B cell (primary cell): ENCODE data around the gene FCRL5. TPM values are rescaled to one million over a fixed set of nuclear protein-coding genes. Genes with fewer than 3 reads are reported as not detected.

Experiments
- ATAC-seq: fragments of 200-7000 bp; cut with Tn5 transposase; one replicate; pipeline ENCODE4 v1.10.0; 2021; ENCODE audit warnings: low read depth, mild to moderate bottlenecking, moderate number of reproducible peaks, moderate library complexity
- CTCF ChIA-PET: fragments of 350-600 bp; sonication (Branson Sonifier 250); formaldehyde crosslinking; loops from one replicate; lab custom pipeline; 2021; ENCODE audit warnings: antibody characterized with exemption, inconsistent platforms; lab: Charles Lee
- POLR2A ChIA-PET: fragments of 350-600 bp; sonication (Branson Sonifier 250); formaldehyde crosslinking; loops from one replicate; lab custom pipeline; 2021; ENCODE audit warnings: antibody characterized with exemption; lab: Charles Lee
- DNase-seq: peaks from one replicate; pipeline ENCODE4 v3.0.0; 2013
- H2AFZ ChIP-seq: 2 replicates; pipeline ENCODE4 v1.6.1; 2012; ENCODE audit warnings: mild to moderate bottlenecking, low read depth, low read length; ENCODE audit not compliant: insufficient read depth, poor library complexity, severe bottlenecking
- H3K27ac ChIP-seq, 2 donors: 1 replicate in 1 of 2; 2 replicates in 1 of 2; pipeline ENCODE4 v1.5.1; 2012 to 2013; ENCODE audit warnings: low read length in 2 of 2, mild to moderate bottlenecking in 2 of 2, moderate library complexity in 1 of 2
- H3K27me3 ChIP-seq, 4 experiments: fragments of 200-600 bp in 1 of 4; sonication (generic) in 1 of 4; replicated peaks in 1 of 4; 1 replicate in 2 of 4; 2 replicates in 2 of 4; pipeline versions ENCODE4 v1.6.1 to v1.7.0; 2013 to 2016; ENCODE audit warnings: low read length in 3 of 4, mild to moderate bottlenecking in 2 of 4, mixed read lengths in 1 of 4, moderate library complexity in 1 of 4; ENCODE audit not compliant: insufficient read depth in 4 of 4, control insufficient read depth in 3 of 4; ENCODE audit errors: control extremely low read depth in 1 of 4
- H3K36me3 ChIP-seq, 2 experiments: replicated peaks in 1 of 2; 1 replicate in 1 of 2; 2 replicates in 1 of 2; pipeline versions ENCODE4 v1.6.1 to v1.7.1; 2013; ENCODE audit warnings: low read length in 1 of 2; ENCODE audit not compliant: insufficient read depth in 2 of 2, control insufficient read depth in 1 of 2; ENCODE audit errors: control extremely low read depth in 1 of 2, extremely low read depth in 1 of 2
- H3K4me1 ChIP-seq, 2 donors: fragments of 200-600 bp in 1 of 2; sonication (generic) in 1 of 2; 1 replicate in 1 of 2; 2 replicates in 1 of 2; pipeline versions ENCODE4 v1.5.1 to v1.6.1; 2013 to 2017; ENCODE audit warnings: low read length in 2 of 2; ENCODE audit not compliant: control insufficient read depth in 2 of 2, insufficient read depth in 2 of 2
- H3K4me2 ChIP-seq: replicated peaks from 2 replicates; pipeline ENCODE3; 2012; ENCODE audit warnings: mild to moderate bottlenecking, low read depth, low read length; ENCODE audit not compliant: poor library complexity, severe bottlenecking
- H3K4me3 ChIP-seq, 5 experiments: fragments of 200-600 bp in 1 of 5; sonication (generic) in 1 of 5; 1 replicate in 3 of 5; 2 replicates in 2 of 5; pipeline versions ENCODE4 v1.5.1 to v1.7.0; 2011 to 2016; ENCODE audit warnings: low read length in 4 of 5, mild to moderate bottlenecking in 4 of 5, low read depth in 2 of 5, control low read depth in 1 of 5, moderate library complexity in 1 of 5; ENCODE audit not compliant: insufficient read depth in 1 of 5; ENCODE audit errors: control extremely low read depth in 1 of 5, extremely low read depth in 1 of 5
- H3K79me2 ChIP-seq: fragments of 200-600 bp; sonication (generic); one replicate; pipeline ENCODE4 v1.6.0; 2016; ENCODE audit warnings: low read length; ENCODE audit not compliant: control insufficient read depth, insufficient read depth
- H3K9ac ChIP-seq: fragments of 200-600 bp; sonication (generic); 2 replicates; pipeline ENCODE4 v1.6.1; 2017; ENCODE audit warnings: mild to moderate bottlenecking, low read length, moderate library complexity
- H3K9me3 ChIP-seq, 3 donors: one replicate each; pipeline versions ENCODE4 v1.6.1 to v1.7.1; 2013; ENCODE audit warnings: low read length in 2 of 3; ENCODE audit not compliant: control insufficient read depth in 2 of 3, insufficient read depth in 1 of 3; ENCODE audit errors: control extremely low read depth in 1 of 3
- H4K20me1 ChIP-seq: 2 replicates; pipeline ENCODE4 v1.6.0; 2012; ENCODE audit warnings: mild to moderate bottlenecking, low read length; ENCODE audit not compliant: insufficient read depth, control insufficient read depth, poor library complexity, severe bottlenecking
- H3K27ac Mint-ChIP-seq: one replicate; pipeline ENCODE4 v1.8.0; 2021; ENCODE audit warnings: mixed read lengths
- H3K27me3 Mint-ChIP-seq: one replicate; pipeline ENCODE4 v1.8.0; 2021; ENCODE audit warnings: mixed read lengths
- H3K4me1 Mint-ChIP-seq: one replicate; pipeline ENCODE4 v1.8.0; 2021; ENCODE audit warnings: mixed read lengths
- H3K4me3 Mint-ChIP-seq: one replicate; pipeline ENCODE4 v1.8.0; 2021; ENCODE audit warnings: mixed read lengths
- H3K9me3 Mint-ChIP-seq: one replicate; pipeline ENCODE4 v1.8.0; 2022; ENCODE audit warnings: mixed read lengths; ENCODE audit not compliant: insufficient read depth
- EZH2 ChIP-seq: IDR thresholded peaks from 2 replicates; pipeline ENCODE4 v1.6.1; 2012; ENCODE audit warnings: borderline replicate concordance, low read depth, mild to moderate bottlenecking, moderate library complexity, low read length; ENCODE audit not compliant: insufficient read depth, poor library complexity, severe bottlenecking
- WGBS: methylation state at CpG from one replicate; pipeline ENCODE4 v1.1.5; 2013; ENCODE audit warnings: missing lambda C conversion rate; ENCODE audit not compliant: insufficient coverage; 5-methylcytosine and 5-hydroxymethylcytosine counted together
- intact Hi-C: fragments of 100-400 bp; cut with micrococcal nuclease; formaldehyde crosslinking; loops from one replicate; pipeline ENCODE4 v1.10.0; 2022
- polyA plus RNA-seq: library from polyadenylated mRNA; depleted of rRNA; stranded (reverse); fragments of >200 nt; gene quantifications from 2 replicates; pipeline ENCODE4 v1.2.3, GENCODE V29; 2012
- total RNA-seq, 2 donors: library from RNA; stranded (reverse); fragments of 120-200 nt in 1 of 2; gene quantifications; 1 replicate in 1 of 2; 2 replicates in 1 of 2; pipeline versions ENCODE4 v1.2.3 to v1.2.4, GENCODE V29; 2013 to 2022
- TF ChIP-seq, protein P1 (sequence below): fragments of 200-600 bp; IDR thresholded peaks from one replicate; pipeline ENCODE4 v1.8.0; 2022; ENCODE audit warnings: antibody characterized with exemption, mild to moderate bottlenecking

The FCRL5 gene
- total and polyA plus RNA-seq, 2 donors (not counting 1 experiment from before 2014, with no cell fraction given): 34.0 to 108 TPM

DNA sequence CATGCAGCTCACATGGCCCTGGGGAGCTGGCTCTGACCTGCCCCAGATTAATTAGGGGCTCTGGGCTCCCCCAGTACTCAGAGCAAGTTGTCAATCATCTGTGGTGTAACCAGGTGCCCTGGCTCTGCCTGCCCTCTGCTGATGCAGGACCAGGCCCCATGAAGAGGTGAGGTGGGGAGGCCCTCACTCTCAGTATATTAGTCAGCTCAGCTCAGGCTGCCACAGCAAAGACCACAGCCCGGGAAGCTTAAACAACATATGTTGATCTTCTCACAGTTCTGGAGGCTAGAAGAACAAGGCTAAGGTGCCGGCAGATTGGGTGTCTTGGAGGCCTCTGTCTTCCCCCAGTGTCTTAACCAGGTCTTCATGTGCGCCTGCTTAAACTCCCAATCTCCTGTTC is 66.5 kb downstream of the FCRL5 start:
- H3K4me3 ChIP-seq: no peak overlapping the region
- H3K4me2 ChIP-seq: no peak overlapping the region
- H3K27me3 ChIP-seq: no peaks in the 10 kb centered on the region
- ChIA-PET POLR2A (no interaction called here), CTCF (interaction anchor here (1.0 to 7.1 kb wide), 4 partner anchors 10 to 290 kb away, joined by 3 to 37 read pairs (median 5); no protein-coding TSS in a partner anchor)
- Mint-ChIP-seq H3K4me1 (peaks cover 2% of the 10 kb centered on the region), H3K27me3 (no peaks in the 10 kb centered on the region), H3K9me3 (no peaks in the 10 kb centered on the region), H3K27ac (no peak overlapping the region), H3K4me3 (no peak overlapping the region)
- 100% methylated on average over 2 of the region's 3 CpGs for WGBS
- intact Hi-C loops: no loop called here
- H3K9ac ChIP-seq: no peak overlapping the region
- no peaks in the 10 kb centered on the region for H3K79me2 ChIP-seq
- DNase-seq (no peak), ATAC-seq (no peak)
- no peak overlapping the region for H3K27ac ChIP-seq
- no peak for TF ChIP-seq EZH2
- TF ChIP-seq, protein P1, sequence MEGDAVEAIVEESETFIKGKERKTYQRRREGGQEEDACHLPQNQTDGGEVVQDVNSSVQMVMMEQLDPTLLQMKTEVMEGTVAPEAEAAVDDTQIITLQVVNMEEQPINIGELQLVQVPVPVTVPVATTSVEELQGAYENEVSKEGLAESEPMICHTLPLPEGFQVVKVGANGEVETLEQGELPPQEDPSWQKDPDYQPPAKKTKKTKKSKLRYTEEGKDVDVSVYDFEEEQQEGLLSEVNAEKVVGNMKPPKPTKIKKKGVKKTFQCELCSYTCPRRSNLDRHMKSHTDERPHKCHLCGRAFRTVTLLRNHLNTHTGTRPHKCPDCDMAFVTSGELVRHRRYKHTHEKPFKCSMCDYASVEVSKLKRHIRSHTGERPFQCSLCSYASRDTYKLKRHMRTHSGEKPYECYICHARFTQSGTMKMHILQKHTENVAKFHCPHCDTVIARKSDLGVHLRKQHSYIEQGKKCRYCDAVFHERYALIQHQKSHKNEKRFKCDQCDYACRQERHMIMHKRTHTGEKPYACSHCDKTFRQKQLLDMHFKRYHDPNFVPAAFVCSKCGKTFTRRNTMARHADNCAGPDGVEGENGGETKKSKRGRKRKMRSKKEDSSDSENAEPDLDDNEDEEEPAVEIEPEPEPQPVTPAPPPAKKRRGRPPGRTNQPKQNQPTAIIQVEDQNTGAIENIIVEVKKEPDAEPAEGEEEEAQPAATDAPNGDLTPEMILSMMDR: no peak
- H3K36me3 ChIP-seq: no peaks in the 10 kb centered on the region
- H4K20me1 ChIP-seq: no peaks in the 10 kb centered on the region
- peaks cover 0 to 5% of the 10 kb centered on the region in 2 donors for H3K4me1 ChIP-seq
- H3K9me3 ChIP-seq: peaks cover 0 to 2% (median 0%) of the 10 kb centered on the region in 3 donors
- H2AFZ ChIP-seq: no peak overlapping the region

DNA sequence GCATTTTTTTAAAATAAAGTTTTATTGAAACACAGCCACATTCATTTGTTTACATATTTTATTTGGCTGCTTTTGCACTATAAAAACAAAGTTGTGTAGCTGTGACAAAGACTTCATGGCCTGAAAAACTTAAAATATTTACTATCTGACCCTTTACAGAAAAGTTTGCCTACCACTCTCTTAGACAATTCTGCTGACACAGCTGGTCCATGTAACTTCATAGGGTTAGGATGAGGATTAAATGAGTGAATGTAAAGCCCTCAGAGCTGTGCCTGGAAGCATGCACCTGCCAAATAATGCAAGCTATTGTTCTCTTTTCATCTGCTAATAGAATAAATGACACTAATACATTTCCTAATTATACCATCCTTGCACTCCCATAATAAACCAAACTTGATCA is 67.7 kb downstream of the FCRL5 start:
- Histone ChIP-seq H3K4me3 (no peak overlapping the region), H3K79me2 (no peaks in the 10 kb centered on the region), H3K4me1 (no peaks in the 10 kb centered on the region), H3K9ac (no peak overlapping the region), H3K36me3 (no peaks in the 10 kb centered on the region), H3K27ac (no peak overlapping the region), H2AFZ (no peak overlapping the region), H3K27me3 (no peaks in the 10 kb centered on the region), H3K4me2 (no peak overlapping the region), H4K20me1 (no peaks in the 10 kb centered on the region), H3K9me3 (peaks cover 0 to 4% (median 2%) of the 10 kb centered on the region in 3 donors)
- no peak for DNase-seq
- Mint-ChIP-seq H3K4me3 (no peak overlapping the region), H3K27ac (no peak overlapping the region), H3K4me1 (peaks cover 2% of the 10 kb centered on the region), H3K27me3 (no peaks in the 10 kb centered on the region), H3K9me3 (peaks cover 4% of the 10 kb centered on the region)
- intact Hi-C loops: no loop called here
- CTCF ChIA-PET: interaction anchor here (0.7 to 7.1 kb wide), 3 partner anchors 11 to 289 kb away, joined by 3 to 37 read pairs (median 3); no protein-coding TSS in a partner anchor
- TF ChIP-seq, protein P1: no peak
- no peak for TF ChIP-seq EZH2
- POLR2A ChIA-PET: no interaction called here
- ATAC-seq: no peak
